ENCODE results near the gene IGBP1.

- no peak for TF ChIP-seq CTCF (IDR thresholded peaks at IDR 0.05)
- no peak for TF ChIP-seq POLR2AphosphoS5 (IDR thresholded peaks at IDR 0.05; ENCODE audit: insufficient read depth in 1 of 2, low read depth in 1 of 2)
These were observed 41.0 kb upstream of the IGBP1 start for GRCh38 chrX:70092247-70092646.

Data from vagina (tissue), 2 donors.